Liver (tissue), 9 donors: ENCODE data around the gene ADIG. TPM values are rescaled to one million over a fixed set of nuclear protein-coding genes. Genes with fewer than 3 reads are reported as not detected.

Source experiments
- DNase-seq: peaks from one replicate; pipeline ENCODE4 v3.0.0-alpha.2; 2017; ENCODE audit warnings: low spot score
- H3K27ac ChIP-seq, 2 donors: one replicate each; pipeline ENCODE4 v1.7.0; 2013; ENCODE audit warnings: inconsistent platforms in 2 of 2, low read length in 2 of 2, control low read depth in 1 of 2, low read depth in 1 of 2, mild to moderate bottlenecking in 1 of 2
- H3K27me3 ChIP-seq, 4 donors: one replicate each; pipeline versions ENCODE4 v1.6.1 to v1.7.0; 2013; ENCODE audit warnings: low read length in 3 of 4, inconsistent platforms in 1 of 4, mild to moderate bottlenecking in 1 of 4, moderate library complexity in 1 of 4; ENCODE audit not compliant: control insufficient read depth in 4 of 4, insufficient read depth in 4 of 4
- H3K36me3 ChIP-seq, 4 donors: one replicate each; pipeline versions ENCODE4 v1.6.1 to v1.7.0; 2013; ENCODE audit warnings: low read length in 3 of 4, mild to moderate bottlenecking in 3 of 4, low read depth in 1 of 4, moderate library complexity in 1 of 4; ENCODE audit not compliant: control insufficient read depth in 4 of 4, insufficient read depth in 3 of 4
- H3K4me1 ChIP-seq, 4 donors: one replicate each; pipeline versions ENCODE4 v1.6.1 to v1.7.0; 2013; ENCODE audit warnings: low read length in 3 of 4, mild to moderate bottlenecking in 3 of 4, moderate library complexity in 1 of 4; ENCODE audit not compliant: control insufficient read depth in 4 of 4, insufficient read depth in 4 of 4
- H3K4me3 ChIP-seq, 3 donors: one replicate each; pipeline versions ENCODE4 v1.6.1 to v1.7.0; 2013; ENCODE audit warnings: low read length in 3 of 3, control low read depth in 1 of 3, low read depth in 1 of 3, mild to moderate bottlenecking in 1 of 3
- H3K9ac ChIP-seq, 2 donors: one replicate each; pipeline ENCODE4 v1.7.0; 2013; ENCODE audit warnings: low read length in 2 of 2, mild to moderate bottlenecking in 2 of 2, moderate library complexity in 2 of 2, control low read depth in 1 of 2, low read depth in 1 of 2
- H3K9me3 ChIP-seq, 4 donors: one replicate each; pipeline versions ENCODE4 v1.6.1 to v1.7.0; 2013; ENCODE audit warnings: low read length in 3 of 4; ENCODE audit not compliant: control insufficient read depth in 4 of 4
- ATF3 ChIP-seq: IDR thresholded peaks from 2 replicates; pipeline ENCODE4 v1.6.1; 2016; ENCODE audit warnings: antibody characterized with exemption
- CTCF ChIP-seq: fragments of 150-350 bp; IDR thresholded peaks from 2 replicates; pipeline ENCODE4 v1.5.1; 2017; ENCODE audit warnings: improper control_type of control experiment, low read depth, low read length; ENCODE audit not compliant: missing input control
- EGR1 ChIP-seq, 2 donors: IDR thresholded peaks; 2 replicates each; pipeline ENCODE4 v1.6.1; 2016 to 2018; ENCODE audit warnings: antibody characterized with exemption in 2 of 2, low read depth in 2 of 2
- FOXA1 ChIP-seq: IDR thresholded peaks from 2 replicates; pipeline ENCODE4 v1.6.1; 2016; ENCODE audit warnings: antibody characterized with exemption
- FOXA2 ChIP-seq: IDR thresholded peaks from 2 replicates; pipeline ENCODE4 v1.6.1; 2016; ENCODE audit warnings: antibody characterized with exemption
- HNF4A ChIP-seq, 2 donors: conservative IDR thresholded peaks; 2 replicates each; pipeline ENCODE4 v1.6.1; 2016; ENCODE audit warnings: antibody characterized with exemption in 2 of 2, mild to moderate bottlenecking in 2 of 2
- JUND ChIP-seq, 2 donors: IDR thresholded peaks; 2 replicates each; pipeline ENCODE4 v1.6.1; 2016; ENCODE audit warnings: antibody characterized with exemption in 2 of 2
- MAX ChIP-seq: IDR thresholded peaks from 2 replicates; pipeline ENCODE4 v1.6.1; 2016; ENCODE audit warnings: antibody characterized with exemption
- NR2F2 ChIP-seq: IDR thresholded peaks from 2 replicates; pipeline ENCODE4 v1.6.1; 2016; ENCODE audit warnings: antibody characterized with exemption
- RAD21 ChIP-seq, 2 donors: IDR thresholded peaks; 2 replicates each; pipeline ENCODE4 v1.6.1; 2016; ENCODE audit warnings: antibody characterized with exemption in 2 of 2, mild to moderate bottlenecking in 2 of 2
- REST ChIP-seq: IDR thresholded peaks from 2 replicates; pipeline ENCODE4 v1.6.1; 2016; ENCODE audit warnings: antibody characterized with exemption, mild to moderate bottlenecking
- RXRA ChIP-seq, 2 donors: IDR thresholded peaks; 2 replicates each; pipeline ENCODE4 v1.6.1; 2017 to 2018; ENCODE audit warnings: antibody characterized with exemption in 2 of 2, mild to moderate bottlenecking in 1 of 2
- SP1 ChIP-seq: IDR thresholded peaks from 2 replicates; pipeline ENCODE4 v1.6.1; 2018; ENCODE audit warnings: antibody characterized with exemption, mild to moderate bottlenecking
- TAF1 ChIP-seq: conservative IDR thresholded peaks from 2 replicates; pipeline ENCODE4 v1.6.1; 2016; ENCODE audit warnings: antibody characterized with exemption, mild to moderate bottlenecking
- YY1 ChIP-seq: IDR thresholded peaks from 2 replicates; pipeline ENCODE4 v1.6.1; 2016; ENCODE audit warnings: antibody characterized with exemption, mild to moderate bottlenecking
- ZBTB33 ChIP-seq: IDR thresholded peaks from 2 replicates; pipeline ENCODE4 v1.6.1; 2016; ENCODE audit warnings: antibody characterized with exemption
- WGBS: extraction: QIAGEN DNeasy Blood & Tissue Kit; methylation state at CpG from one replicate; pipeline ENCODE4 v1.1.7; 2013; 5-methylcytosine and 5-hydroxymethylcytosine counted together
- polyA plus RNA-seq, 2 donors: library from polyadenylated mRNA; stranded (reverse) in 1 of 2; unstranded in 1 of 2; fragments of 200-250 nt in 1 of 2; fragments of >200 nt in 1 of 2; fragmentation: Nextera tagmentation in 1 of 2; extraction: Ambion mirVana in 1 of 2; gene quantifications; one replicate each; pipeline versions ENCODE4 v1.2.1 to v1.2.3, GENCODE V29; 2013 to 2015
- total RNA-seq, 2 donors: library from RNA; depleted of rRNA; stranded (reverse); fragments of >200 nt; gene quantifications; one replicate each; pipeline ENCODE4 v1.2.3, GENCODE V29; 2014
- donor health status: healthy.
- donor health status: healthy.
- donor health status: healthy.
- donor health status: healthy.
- donor health status: healthy.

ADIG gene
- total and polyA plus RNA-seq, 4 donors = not detected

- no peaks in the 10 kb centered on the region for H3K9me3 ChIP-seq
- H3K27ac ChIP-seq = no peak overlapping the region
- H3K4me3 ChIP-seq = no peak overlapping the region
- no peaks in the 10 kb centered on the region for H3K4me1 ChIP-seq
- H3K36me3 ChIP-seq = no peaks in the 10 kb centered on the region
- H3K9ac ChIP-seq = no peak overlapping the region
- WGBS = 87% methylated on average over 4 of the region's 4 CpGs
- no peak for DNase-seq
- no peaks in the 10 kb centered on the region for H3K27me3 ChIP-seq
- no peak for TF ChIP-seq YY1
These were observed 35.5 kb downstream of the ADIG start for GRCh38 chr20:38616457-38616856.

GRCh38 chr20:38617011-38617829, 36.2 kb downstream of the ADIG start:
- no peaks in the 10 kb centered on the region for H3K27me3 ChIP-seq

More at GRCh38 chr20:38617011-38617829, 36.2 kb downstream of the ADIG start:
- TF ChIP-seq FOXA2 (no peak), MAX (no peak), EGR1 (IDR thresholded peaks at IDR 0.05; ENCODE audit: low read depth in 2 of 2) (no peak), JUND (IDR thresholded peaks at IDR 0.05) (no peak), RXRA (IDR thresholded peaks at IDR 0.05) (no peak), ZBTB33 (no peak), FOXA1 (no peak), CTCF (no peak), YY1 (no peak), HNF4A (conservative IDR thresholded peaks at IDR 0.05) (no peak), NR2F2 (no peak), REST (no peak), TAF1 (no peak), RAD21 (IDR thresholded peaks at IDR 0.05) (no peak), SP1 (no peak), ATF3 (no peak)
- Histone ChIP-seq H3K36me3 (no peaks in the 10 kb centered on the region), H3K27ac (no peak overlapping the region), H3K9me3 (no peaks in the 10 kb centered on the region), H3K4me1 (no peaks in the 10 kb centered on the region), H3K4me3 (no peak overlapping the region), H3K9ac (no peak overlapping the region)
- DNase-seq = no peak
- 75% methylated on average over 16 of the region's 16 CpGs for WGBS
